Non-pigmented ciliary epithelial cell (primary cell): Measurements from ENCODE around the gene MOCS3.
A peak's percentile ranks its signal among the peaks of the same experiment; 100 is the strongest.
"Not testable (repeated sequence)": the region's sequence is repeated elsewhere in the genome, so short reads cannot be mapped to it uniquely, and the experiment has no call there.

Source experiments
- DNase-seq: peaks from one replicate; pipeline ENCODE4 v3.0.0-alpha.2; 2010; ENCODE audit warnings: low read depth

The MOCS3 gene

GRCh38 chr20:50932691-50933280 lies 25.8 kb upstream of the MOCS3 start:
- no peak for DNase-seq

GRCh38 chr20:50933589-50933988 lies 25.0 kb upstream of the MOCS3 start:
- DNase-seq: no peak

- DNase-seq: no peak
Observed at GRCh38 chr20:50943069-50943468, 15.5 kb upstream of the MOCS3 start.

- DNase-seq: no peak
Observed at GRCh38 chr20:50948132-50948785, 10.4 kb upstream of the MOCS3 start.

GRCh38 chr20:50953196-50953595 lies 5.4 kb upstream of the MOCS3 start:
- no peak for DNase-seq

GRCh38 chr20:50953821-50954220 lies 4.8 kb upstream of the MOCS3 start:
- DNase-seq: no peak

GRCh38 chr20:50957276-50957675 lies 1.3 kb upstream of the MOCS3 start:
- DNase-seq: no peak

GRCh38 chr20:50957798-50958614 lies 612 bp upstream of the MOCS3 start, which contains the start of gene DPM1:
Gene DPM1 (minus strand): TSS chr20:50958532. CDS start chr20:50958523, 9 bp downstream.
- no peak for DNase-seq

- DNase-seq: no peak
Observed at GRCh38 chr20:50959543-50960126, 1.0 kb downstream of the MOCS3 start.

- no peak for DNase-seq
Observed at GRCh38 chr20:50967586-50967985, 9.0 kb downstream of the MOCS3 start.

GRCh38 chr20:50968289-50968688 lies 9.7 kb downstream of the MOCS3 start:
- no peak for DNase-seq

- DNase-seq: no peak
Observed at GRCh38 chr20:50969435-50969834, 10.8 kb downstream of the MOCS3 start.

- no peak for DNase-seq
Observed at GRCh38 chr20:50969912-50970311, 11.3 kb downstream of the MOCS3 start.

GRCh38 chr20:50975701-50976330 lies 17.2 kb downstream of the MOCS3 start:
- no peak for DNase-seq

- no peak for DNase-seq
Observed at GRCh38 chr20:50977066-50978021, 18.7 kb downstream of the MOCS3 start.

- DNase-seq: not testable (repeated sequence)
Observed at GRCh38 chr20:50978533-50978932, 19.9 kb downstream of the MOCS3 start.

- DNase-seq: peak; percentile 99
Observed at GRCh38 chr20:50980071-50980681, 21.6 kb downstream of the MOCS3 start.

- no peak for DNase-seq
Observed at GRCh38 chr20:50980851-50981713, 22.5 kb downstream of the MOCS3 start.

GRCh38 chr20:50981714-50982048 lies 23.1 kb downstream of the MOCS3 start:
- no peak for DNase-seq

- no peak for DNase-seq
Observed at GRCh38 chr20:50982363-50982762, 23.7 kb downstream of the MOCS3 start.
